Vein endothelial cell (primary cell): Measurements from ENCODE around the gene ANKRD23. TPM values are rescaled to one million over a fixed set of nuclear protein-coding genes. Genes with fewer than 3 reads are reported as not detected.

ENCODE experiments used
- small RNA-seq: library from RNA; depleted of rRNA; stranded (forward); fragments of <200 nt; gene quantifications from one replicate; pipeline ENCODE3, GENCODE V24; 2012
- total RNA-seq: library from RNA; depleted of rRNA; stranded (reverse); fragments of >200 nt; gene quantifications from 2 replicates; pipeline ENCODE4 v1.2.3, GENCODE V29; 2012

Gene ANKRD23
- total RNA-seq, result 0.65 and 1.9 TPM in 2 replicates

GRCh38 chr2:96843538-96844268, at the start of gene ANKRD23:
ANKRD23 (minus strand) TSS chr2:96844021; CDS start chr2:96843992, 29 bp downstream.

DNA sequence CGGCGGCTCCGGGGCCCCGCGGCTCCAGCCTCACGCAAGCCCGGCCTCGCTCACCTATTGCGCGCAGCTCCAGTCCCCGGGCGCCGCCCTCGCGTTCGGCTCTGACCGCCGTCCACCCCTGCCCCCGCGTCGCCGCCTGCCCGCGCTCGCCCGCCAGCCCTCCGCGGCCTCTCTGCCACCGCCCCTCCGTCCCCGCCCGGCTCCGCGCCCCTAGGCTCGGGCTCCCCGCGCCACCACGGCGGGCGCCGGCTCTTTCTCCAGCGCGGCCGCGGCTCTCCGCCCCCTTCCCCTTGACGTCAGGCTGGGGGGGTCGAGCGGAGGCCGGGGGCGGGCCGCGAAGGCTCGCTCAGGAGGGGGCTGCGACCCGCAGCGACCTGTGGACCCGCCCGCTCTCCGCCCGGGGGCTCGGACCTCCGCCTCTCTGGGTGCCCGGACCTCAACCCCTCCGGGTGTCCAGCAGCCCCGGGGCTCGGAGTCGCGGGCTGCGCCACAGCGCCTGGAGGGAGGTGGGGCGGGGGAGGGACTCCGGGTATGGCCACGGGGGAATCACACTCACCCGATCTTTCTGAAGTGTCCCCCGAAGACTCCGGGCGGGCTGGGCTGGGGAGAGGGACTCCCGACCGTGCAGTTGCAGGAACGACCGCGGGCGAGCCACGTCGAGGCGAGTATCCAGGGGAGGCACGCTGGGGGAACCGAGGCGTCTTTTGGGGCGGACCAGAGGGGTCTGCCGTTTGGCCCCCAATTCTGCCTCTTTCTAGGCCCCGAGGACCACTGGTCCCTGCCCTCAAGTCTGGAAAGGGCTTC, 26.2 kb upstream of the ANKRD23 start, which contains the start of gene SEMA4C:
Gene SEMA4C, minus strand, starts transcription at position 259 of the 804 bp plus-strand sequence. CDS start 2,194 bp downstream, outside the sequence.

DNA sequence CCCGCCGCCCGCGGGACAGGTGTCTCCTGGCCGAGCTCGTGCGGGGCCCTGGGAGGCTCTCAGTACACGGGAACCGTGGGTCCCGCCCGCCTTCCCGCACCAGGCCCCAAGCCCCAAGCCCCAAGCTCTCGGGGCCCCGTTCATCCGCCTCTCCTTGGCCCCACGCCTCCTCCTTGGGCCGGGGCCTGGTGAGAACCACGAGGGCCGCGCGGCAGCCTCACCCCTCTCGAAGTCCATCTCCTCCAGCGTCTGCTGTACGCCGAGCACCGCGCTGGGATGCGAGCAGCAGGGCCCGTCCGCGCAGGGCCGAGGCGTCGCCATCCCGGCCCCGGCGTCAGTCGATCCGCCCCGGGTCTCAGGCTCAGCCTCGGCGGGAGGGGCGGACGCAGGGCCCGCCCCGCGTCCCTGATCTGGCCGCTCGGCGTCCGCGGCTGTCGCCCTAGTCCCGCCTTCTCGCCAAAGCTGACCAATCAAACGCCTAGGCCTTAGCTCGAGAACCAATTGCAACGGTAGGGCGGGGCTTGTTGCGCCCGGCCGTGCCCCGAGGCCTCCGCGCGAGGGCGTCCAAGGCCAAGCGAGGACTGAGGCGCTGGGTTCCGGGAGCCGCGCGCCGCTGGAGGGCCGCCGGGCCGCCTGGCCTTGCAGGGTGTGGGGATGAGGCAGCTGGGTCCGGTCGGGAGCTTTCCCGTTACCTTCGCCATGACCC, 14.0 kb upstream of the ANKRD23 start, which contains the start of gene ANKRD39:
Gene ANKRD39, minus strand, starts transcription at position 350 of the 706 bp plus-strand sequence. Its CDS starts 29 bp downstream, at position 321.

DNA sequence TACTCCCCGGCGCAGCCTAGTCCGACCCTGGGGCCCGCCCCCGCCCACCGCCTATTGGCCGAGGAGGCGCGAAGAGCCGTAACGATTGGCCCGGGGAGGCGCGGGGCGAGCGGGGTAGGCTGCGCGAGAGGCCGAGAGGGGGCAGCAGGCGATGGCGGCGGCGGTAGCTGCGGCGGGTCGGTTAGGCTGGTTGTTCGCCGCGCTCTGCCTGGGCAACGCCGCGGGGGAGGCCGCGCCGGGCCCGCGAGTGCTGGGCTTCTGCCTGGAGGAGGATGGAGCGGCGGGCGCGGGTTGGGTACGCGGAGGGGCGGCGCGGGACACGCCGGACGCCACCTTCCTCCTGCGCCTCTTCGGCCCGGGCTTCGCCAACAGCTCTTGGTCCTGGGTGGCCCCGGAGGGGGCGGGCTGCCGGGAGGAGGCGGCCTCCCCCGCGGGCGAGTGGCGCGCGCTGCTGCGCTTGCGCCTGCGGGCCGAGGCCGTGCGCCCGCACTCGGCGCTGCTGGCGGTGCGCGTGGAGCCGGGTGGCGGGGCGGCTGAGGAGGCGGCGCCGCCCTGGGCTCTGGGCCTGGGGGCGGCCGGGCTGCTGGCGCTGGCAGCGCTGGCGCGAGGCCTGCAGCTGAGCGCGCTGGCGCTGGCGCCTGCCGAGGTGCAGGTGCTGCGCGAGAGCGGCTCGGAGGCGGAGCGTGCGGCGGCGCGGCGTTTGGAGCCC, 27.5 kb downstream of the ANKRD23 start, which contains the start of gene CNNM3:
Gene CNNM3, plus strand, starts transcription at position 142 of the 709 bp plus-strand sequence. Its CDS starts 10 bp downstream, at position 152.

Small RNAs within 50 kb of the gene (small RNA-seq; reads per million reads assigned to genes)
- not detected for gene MIR3127

Other genes starting within 250 kb of the ANKRD23 start
- 36.6 and 36.8 TPM in 2 replicates for gene KANSL3, start 205.7 kb downstream of the ANKRD23 start, total RNA-seq
- gene FER1L5, start 201.3 kb downstream of the ANKRD23 start, total RNA-seq, result not detected in 2 replicates
- gene LMAN2L, start 104.0 kb downstream of the ANKRD23 start, total RNA-seq, result 12.7 and 14.5 TPM in 2 replicates
- gene CNNM4, start 83.1 kb downstream of the ANKRD23 start, total RNA-seq, result 3.9 and 4.5 TPM in 2 replicates
- gene CNNM3, start 27.8 kb downstream of the ANKRD23 start, total RNA-seq, result 7.1 and 8.5 TPM in 2 replicates
- 5.6 and 8.0 TPM in 2 replicates for gene ANKRD39, start 14.0 kb upstream of the ANKRD23 start, total RNA-seq
- gene SEMA4C, start 26.1 kb upstream of the ANKRD23 start, total RNA-seq, result 22.6 and 35.3 TPM in 2 replicates
- gene FAM178B, start 142.6 kb upstream of the ANKRD23 start, total RNA-seq, result not detected in 2 replicates